GM18861 (cell line): ENCODE measurements around the gene CCL27.
"Not testable (repeated sequence)": the region's sequence is repeated elsewhere in the genome, so short reads cannot be mapped to it uniquely, and the experiment has no call there.

Source experiments
- ATAC-seq: cut with Tn5 transposase; IDR thresholded peaks from one replicate; pipeline ENCODE4 v1.9.1; 2021; ENCODE audit not compliant: unreplicated experiment

Gene CCL27

GRCh38 chr9:34651876-34652601, 10.4 kb downstream of the CCL27 start, which contains the start of gene IL11RA:
Gene IL11RA (plus strand): TSS chr9:34652185. CDS start chr9:34655218, 3,033 bp downstream.
- ATAC-seq: no peak

DNA sequence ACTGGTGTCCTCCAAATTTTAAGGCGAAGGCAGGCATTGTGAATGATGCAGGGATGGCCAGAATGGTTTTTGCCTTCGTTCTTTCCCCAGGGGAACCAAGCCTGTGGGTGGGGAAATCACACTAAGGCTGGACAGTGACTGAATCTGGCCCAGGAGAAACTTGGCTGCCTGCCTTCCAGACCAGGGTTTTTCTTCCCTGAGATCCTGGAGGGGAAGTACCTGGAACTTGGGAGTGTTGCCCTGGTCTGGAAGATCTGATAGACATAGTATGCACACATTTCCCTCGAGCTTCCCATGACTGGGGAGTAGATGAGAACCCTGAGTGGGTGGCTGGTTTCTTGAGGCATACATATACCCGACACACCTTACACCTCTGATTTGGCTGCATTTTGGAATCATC, 11.1 kb downstream of the CCL27 start:
- no peak for ATAC-seq

DNA sequence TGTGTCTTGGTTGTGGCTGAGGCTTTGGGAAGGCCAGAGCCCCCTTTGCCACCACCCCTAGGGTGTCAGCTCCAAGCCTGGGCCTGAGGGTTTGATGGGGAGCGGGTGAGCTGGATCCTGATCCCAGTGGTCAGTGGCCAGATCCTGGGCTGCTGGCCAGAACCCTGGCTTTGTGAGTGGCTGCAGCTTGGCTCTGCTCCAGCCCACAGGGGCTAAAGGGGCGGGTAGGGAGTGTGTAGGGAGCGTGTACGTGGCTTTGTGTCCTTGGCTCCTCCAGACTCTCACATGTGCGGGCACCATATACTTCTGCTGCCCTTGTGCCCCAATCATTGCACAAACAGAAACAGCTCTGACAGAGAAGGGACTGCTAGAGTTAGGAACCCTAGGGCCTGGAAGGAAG, 11.6 kb downstream of the CCL27 start:
- ATAC-seq: no peak

DNA sequence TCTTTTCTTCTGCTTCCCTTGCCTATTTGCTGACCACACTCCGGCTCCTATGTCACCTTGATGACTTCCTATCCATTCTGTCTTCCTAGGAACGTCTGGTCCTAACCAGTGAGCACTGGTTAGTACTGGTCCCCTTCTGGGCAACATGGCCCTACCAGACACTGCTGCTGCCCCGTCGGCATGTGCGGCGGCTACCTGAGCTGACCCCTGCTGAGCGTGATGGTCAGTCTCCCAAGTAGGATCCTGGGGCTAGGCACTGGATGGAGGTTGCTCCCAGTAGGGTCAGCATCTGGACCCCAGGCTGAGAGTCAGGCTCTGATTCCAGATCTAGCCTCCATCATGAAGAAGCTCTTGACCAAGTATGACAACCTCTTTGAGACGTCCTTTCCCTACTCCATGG, 13.8 kb downstream of the CCL27 start:
- no peak for ATAC-seq

- no peak for ATAC-seq
Observed at GRCh38 chr9:34647651-34648050, 14.8 kb downstream of the CCL27 start.

DNA sequence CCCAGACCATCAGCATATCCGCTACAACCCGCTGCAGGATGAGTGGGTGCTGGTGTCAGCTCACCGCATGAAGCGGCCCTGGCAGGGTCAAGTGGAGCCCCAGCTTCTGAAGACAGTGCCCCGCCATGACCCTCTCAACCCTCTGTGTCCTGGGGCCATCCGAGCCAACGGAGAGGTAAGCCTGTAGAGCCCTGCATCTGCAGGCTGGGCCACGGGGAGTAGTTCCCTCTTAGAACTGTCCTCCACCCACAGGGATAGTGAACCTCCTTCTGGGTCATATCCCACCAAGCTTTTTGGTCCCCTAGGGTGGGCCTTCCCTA, 15.4 kb downstream of the CCL27 start:
- no peak for ATAC-seq

- peak; percentile 70 for ATAC-seq
Observed at GRCh38 chr9:34646211-34647083, 16.0 kb downstream of the CCL27 start, which contains the start of gene GALT. Gene GALT (plus strand): TSS chr9:34646675. CDS start chr9:34646705, 30 bp downstream.

DNA sequence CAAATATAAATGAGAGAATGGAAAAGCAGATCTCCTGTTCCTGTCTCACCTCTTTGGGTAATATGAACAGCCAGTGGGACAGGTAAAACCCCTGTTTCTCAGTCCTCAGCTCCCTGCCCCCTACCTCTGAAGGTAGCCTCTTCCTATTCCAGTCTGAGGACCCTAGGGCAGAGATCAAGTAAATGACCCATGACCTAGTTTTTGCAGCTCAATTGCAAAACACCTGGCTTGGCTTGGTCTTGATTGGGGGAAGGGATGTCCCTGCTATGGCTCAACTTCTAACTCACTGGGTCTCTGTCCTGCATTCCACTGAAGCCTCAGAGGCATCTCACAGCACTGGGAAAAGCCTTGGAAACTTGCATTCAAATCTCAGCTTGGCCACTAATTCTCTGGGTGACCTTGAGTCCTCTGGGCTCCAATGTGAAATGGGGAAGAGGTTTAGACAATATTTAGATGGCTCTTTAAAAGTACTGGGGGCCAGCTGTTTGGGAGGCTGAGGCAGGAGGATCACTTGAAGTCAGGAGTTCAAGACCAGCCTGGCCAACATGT, 17.6 kb downstream of the CCL27 start:
- ATAC-seq: no peak

- ATAC-seq: no peak
Observed at GRCh38 chr9:34642679-34643078, 19.8 kb downstream of the CCL27 start.

GRCh38 chr9:34639322-34639721, 23.1 kb downstream of the CCL27 start:
- ATAC-seq: not testable (repeated sequence)

DNA sequence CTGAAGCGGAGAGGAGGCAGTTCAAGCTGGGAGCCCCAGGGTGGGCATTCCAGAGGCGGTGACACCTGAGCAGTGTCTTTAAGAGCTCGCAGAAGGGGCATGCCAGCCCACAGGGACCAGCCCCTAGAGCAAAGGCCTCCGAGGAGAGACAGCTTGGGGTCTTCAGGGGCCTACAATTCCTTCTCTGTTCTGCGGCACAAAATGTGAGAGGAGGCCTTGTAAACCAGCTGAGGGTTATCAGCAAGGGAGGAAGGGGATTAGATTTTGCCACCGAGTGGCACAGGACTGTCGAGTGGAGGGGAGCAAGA, 24.4 kb downstream of the CCL27 start:
- no peak for ATAC-seq

DNA sequence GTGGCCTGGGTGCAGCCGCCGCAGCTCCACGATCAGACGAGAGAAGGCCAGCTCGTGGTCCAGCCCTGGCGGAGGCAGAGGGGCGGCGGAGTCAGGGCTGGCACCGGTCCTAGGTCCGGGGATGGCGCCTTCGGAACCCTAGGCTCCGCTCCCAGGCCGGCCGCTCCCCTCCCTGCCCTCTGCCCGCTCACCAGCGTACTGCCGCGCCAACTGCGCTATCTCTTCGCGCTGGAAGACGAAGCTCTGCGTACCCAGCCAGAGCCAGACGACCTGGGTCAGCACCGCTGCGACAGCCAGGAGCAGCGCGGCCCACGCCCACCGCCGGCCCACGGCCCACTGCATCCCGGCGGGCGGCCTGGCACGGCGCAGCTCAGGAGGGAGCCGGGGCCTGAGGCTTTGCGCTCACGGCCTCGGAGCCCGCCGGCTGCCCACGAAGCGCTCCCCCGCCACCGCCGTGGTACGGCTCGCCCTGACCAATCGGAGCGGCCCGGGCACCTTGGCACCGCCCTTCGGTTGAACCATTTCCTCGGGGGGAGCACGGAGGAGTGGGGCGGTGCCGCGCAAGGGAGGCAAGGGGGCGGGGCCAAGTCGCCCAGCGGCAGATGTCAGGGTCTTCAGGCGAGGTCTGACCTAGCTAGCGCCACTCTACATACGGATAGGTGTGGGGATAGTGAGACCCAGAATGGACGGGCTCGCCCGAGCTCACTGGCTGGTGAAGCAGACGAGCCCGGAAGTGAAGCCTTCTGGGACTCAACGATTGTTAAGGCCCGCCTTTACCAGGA, 24.9 kb downstream of the CCL27 start, which contains the start of gene SIGMAR1:
SIGMAR1 (minus strand) TSS at position 432 of the 782 bp plus-strand sequence; CDS start at position 342, 90 bp downstream.
- ATAC-seq: peak; percentile 79

GRCh38 chr9:34636791-34637355, 25.6 kb downstream of the CCL27 start:
- no peak for ATAC-seq

GRCh38 chr9:34635556-34635955, 26.9 kb downstream of the CCL27 start:
- ATAC-seq: no peak

DNA sequence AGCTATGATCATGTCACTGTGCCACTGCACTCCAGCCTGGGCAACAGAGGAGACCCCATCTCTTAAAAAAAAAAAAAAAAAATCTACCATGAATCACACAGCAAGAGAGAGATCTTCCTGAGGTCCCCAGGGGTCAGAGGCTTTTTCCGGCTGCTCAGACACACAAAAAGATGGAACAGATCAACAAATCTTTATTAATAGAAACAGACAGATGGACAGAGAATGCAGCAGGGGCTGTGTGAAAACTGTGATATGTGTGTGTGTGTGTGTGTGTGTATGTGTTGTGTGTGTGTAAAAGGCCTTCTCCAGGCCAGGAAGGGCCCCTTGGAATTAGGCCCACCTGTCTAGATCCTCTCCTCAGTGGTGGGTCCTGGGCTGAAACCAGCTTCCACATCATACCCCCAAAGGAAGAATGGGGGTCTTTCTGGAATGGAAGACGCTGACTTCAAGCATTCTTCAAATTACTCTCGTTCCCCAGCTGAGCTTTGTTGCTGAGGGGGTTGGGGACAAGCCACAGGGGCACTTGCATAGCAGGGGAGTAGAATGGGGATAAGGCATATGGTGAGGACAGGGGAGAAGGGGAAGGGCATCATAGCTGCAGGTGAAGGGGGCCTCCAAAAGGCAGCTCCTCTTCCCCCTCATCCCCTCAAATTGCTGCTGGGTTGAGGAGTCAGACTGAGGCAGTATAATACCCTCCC, 27.8 kb downstream of the CCL27 start:
- ATAC-seq: no peak

GRCh38 chr9:34633851-34634550, 28.5 kb downstream of the CCL27 start:
- peak; percentile 35 for ATAC-seq

GRCh38 chr9:34633166-34633565, 29.3 kb downstream of the CCL27 start:
- no peak for ATAC-seq

GRCh38 chr9:34630402-34631154, 31.9 kb downstream of the CCL27 start:
- no peak for ATAC-seq

GRCh38 chr9:34629491-34629808, 33.0 kb downstream of the CCL27 start:
- no peak for ATAC-seq
